Measurements from ENCODE around the gene HOXA13.

The HOXA13 gene

GRCh38 chr7:27235387-27236311 lies 35.8 kb upstream of the HOXA13 start (continued):
- TF ChIP-seq GLIS2 (tag by site-specific recombination; IDR thresholded peaks at IDR 0.05): peak; percentile 53; the same call in 1 of the 2 replicates
- TF ChIP-seq ZNF76 (tag by site-specific recombination; IDR thresholded peaks at IDR 0.05; ENCODE audit: borderline replicate concordance, low read depth): peak; percentile 71
- no peak for TF ChIP-seq ZNF221 (tag by site-specific recombination; IDR thresholded peaks at IDR 0.05; ENCODE audit: borderline replicate concordance)
- TF ChIP-seq ZNF146 (tag by site-specific recombination; IDR thresholded peaks at IDR 0.05): no peak
- no peak for TF ChIP-seq ZNF473 (tag by site-specific recombination; IDR thresholded peaks at IDR 0.05)
- TF ChIP-seq OVOL3 (tag by site-specific recombination; IDR thresholded peaks at IDR 0.05): no peak
- TF ChIP-seq GLI2 (tag by site-specific recombination; IDR thresholded peaks at IDR 0.05; ENCODE audit: borderline replicate concordance, low read depth): no peak
- no peak for TF ChIP-seq ZNF112 (tag by site-specific recombination; IDR thresholded peaks at IDR 0.05)
- no peak for TF ChIP-seq ZNF701 (tag by site-specific recombination; IDR thresholded peaks at IDR 0.05)
- no peak for TF ChIP-seq AEBP2 (tag by site-specific recombination; IDR thresholded peaks at IDR 0.05; ENCODE audit: borderline replicate concordance)
- TF ChIP-seq ZNF24 (tag by site-specific recombination; IDR thresholded peaks at IDR 0.05): peak; percentile 38; the same call in 1 of the 2 replicates
- TF ChIP-seq ZNF510 (tag by site-specific recombination; IDR thresholded peaks at IDR 0.05; ENCODE audit: insufficient replicate concordance): no peak
- TF ChIP-seq ZNF555 (tag by site-specific recombination; conservative IDR thresholded peaks at IDR 0.05): no peak
- no peak for TF ChIP-seq PBX3 (CRISPR knock-in tag; IDR thresholded peaks at IDR 0.05)
- no peak for TF ChIP-seq ZNF280C (tag by site-specific recombination; IDR thresholded peaks at IDR 0.05)
- TF ChIP-seq ZNF10 (tag by site-specific recombination; IDR thresholded peaks at IDR 0.05): no peak
- TF ChIP-seq ZNF184 (tag by site-specific recombination; IDR thresholded peaks at IDR 0.05): no peak
- peak; percentile 61 for TF ChIP-seq ZXDB (tag by site-specific recombination; IDR thresholded peaks at IDR 0.05)
- TF ChIP-seq ZNF692 (tag by site-specific recombination; IDR thresholded peaks at IDR 0.05): peak; percentile 65
- no peak for TF ChIP-seq ZBTB44 (tag by site-specific recombination; IDR thresholded peaks at IDR 0.05)
- no peak for TF ChIP-seq ZNF596 (tag by site-specific recombination; IDR thresholded peaks at IDR 0.05)
- TF ChIP-seq ZNF391 (tag by site-specific recombination; IDR thresholded peaks at IDR 0.05; ENCODE audit: borderline replicate concordance, low read depth): 0 out of 2 replicates have a peak, but pooled peaks have one; percentile 31
- TF ChIP-seq SCRT1 (tag by site-specific recombination; IDR thresholded peaks at IDR 0.05; ENCODE audit: borderline replicate concordance): peak; percentile 86
- peak; percentile 90 for TF ChIP-seq ZNF341 (tag by site-specific recombination; IDR thresholded peaks at IDR 0.05; ENCODE audit: low read depth)
- TF ChIP-seq KLF16 (tag by site-specific recombination; IDR thresholded peaks at IDR 0.05): peak; percentile 77
- TF ChIP-seq WT1 (tag by site-specific recombination; IDR thresholded peaks at IDR 0.05): peak; percentile 44; the same call in 1 of the 2 replicates
- TF ChIP-seq GLIS1 (tag by site-specific recombination; IDR thresholded peaks at IDR 0.05): 0 out of 2 replicates have a peak, but pooled peaks have one; percentile 28
- TF ChIP-seq ZNF501 (tag by site-specific recombination; IDR thresholded peaks at IDR 0.05): peak; percentile 66
- TF ChIP-seq ZEB2 (tag by site-specific recombination; IDR thresholded peaks at IDR 0.05): peak; percentile 69; the same call in 1 of the 2 replicates
- TF ChIP-seq ZNF175 (tag by site-specific recombination; IDR thresholded peaks at IDR 0.05): no peak
- TF ChIP-seq ZNF202 (tag by site-specific recombination; IDR thresholded peaks at IDR 0.05; ENCODE audit: borderline replicate concordance): no peak
- no peak for TF ChIP-seq ZSCAN30 (tag by site-specific recombination; IDR thresholded peaks at IDR 0.05)
